PC-3 (cell line): ENCODE measurements around the gene GEMIN2. TPM values are rescaled to one million over a fixed set of nuclear protein-coding genes. Genes with fewer than 3 reads are reported as not detected.

Experiments
- ATAC-seq: fragments of 200-7000 bp; cut with Tn5 transposase; 2 replicates; pipeline ENCODE4 v1.9.1; 2020; ENCODE audit warnings: mild to moderate bottlenecking, moderate library complexity
- BruUV-seq: library from RNA; stranded (reverse); fragments of 400-500 nt; replicated peaks from 2 replicates; lab custom pipeline; 2021; lab: Mats Ljungman, UMichigan
- CTCF ChIA-PET: fragments of 300-600 bp; sonication (Branson Sonifier 250); formaldehyde crosslinking; loops from one replicate; lab custom pipeline; 2022; ENCODE audit warnings: antibody characterized with exemption; lab: Charles Lee
- POLR2A ChIA-PET: fragments of 300-600 bp; sonication (Branson Sonifier 250); formaldehyde crosslinking; loops from one replicate; lab custom pipeline; 2022; ENCODE audit warnings: antibody characterized with exemption; ENCODE audit not compliant: unreplicated experiment; lab: Charles Lee
- DNase-seq: peaks from one replicate; pipeline ENCODE4 v3.0.0-alpha.2; 2015
- H2AFZ ChIP-seq: fragments of 300-600 bp; sonication (generic); 2 replicates; pipeline ENCODE4 v1.6.0; 2016; ENCODE audit warnings: antibody characterized with exemption, low read length
- H3F3A ChIP-seq: fragments of 300-600 bp; sonication (generic); one replicate; pipeline ENCODE4 v1.6.0; 2017; ENCODE audit warnings: antibody characterized with exemption, low read length, control low read depth, mild to moderate bottlenecking; ENCODE audit not compliant: unreplicated experiment
- H3K27ac ChIP-seq: fragments of 300-600 bp; sonication (generic); 2 replicates; pipeline ENCODE4 v1.5.1; 2016; ENCODE audit warnings: mild to moderate bottlenecking, low read length
- H3K27me3 ChIP-seq: fragments of 300-600 bp; sonication (generic); 2 replicates; pipeline ENCODE4 v1.6.1; 2016; ENCODE audit warnings: low read length, mixed read lengths
- H3K36me3 ChIP-seq: fragments of 300-600 bp; sonication (generic); 2 replicates; pipeline ENCODE4 v1.6.1; 2016; ENCODE audit warnings: low read depth, mixed run types, low read length, mixed read lengths
- H3K4me1 ChIP-seq: fragments of 300-600 bp; sonication (generic); 2 replicates; pipeline ENCODE4 v1.5.1; 2016; ENCODE audit warnings: low read length; ENCODE audit not compliant: insufficient read depth
- H3K4me2 ChIP-seq: fragments of 300-600 bp; sonication (generic); 2 replicates; pipeline ENCODE4 v1.6.0; 2016; ENCODE audit warnings: low read length
- H3K4me3 ChIP-seq: fragments of 300-600 bp; sonication (generic); 2 replicates; pipeline ENCODE4 v1.5.1; 2016; ENCODE audit warnings: mild to moderate bottlenecking, low read length, mixed read lengths
- H3K79me2 ChIP-seq: fragments of 300-600 bp; sonication (generic); 2 replicates; pipeline ENCODE4 v1.6.1; 2017; ENCODE audit warnings: low read length, mixed read lengths
- H3K9ac ChIP-seq: fragments of 300-600 bp; sonication (generic); 2 replicates; pipeline ENCODE4 v1.6.0; 2016; ENCODE audit warnings: mild to moderate bottlenecking, low read length
- H3K9me2 ChIP-seq: fragments of 300-600 bp; sonication (generic); replicated peaks from 2 replicates; pipeline ENCODE4 v1.6.1; 2016; ENCODE audit warnings: mixed run types, low read length, mixed read lengths
- H3K9me3 ChIP-seq: fragments of 300-600 bp; sonication (generic); 2 replicates; pipeline ENCODE4 v1.6.1; 2016; ENCODE audit warnings: low read length, mixed read lengths
- H4K20me1 ChIP-seq: fragments of 300-600 bp; sonication (generic); 2 replicates; pipeline ENCODE4 v1.6.1; 2016; ENCODE audit warnings: low read length, mixed read lengths
- EZH2 ChIP-seq: fragments of 300-600 bp; sonication (generic); IDR thresholded peaks from one replicate; pipeline ENCODE4 v1.6.1; 2017; ENCODE audit warnings: antibody characterized with exemption, mild to moderate bottlenecking, low read length; ENCODE audit not compliant: unreplicated experiment
- EZH2phosphoT487 ChIP-seq: fragments of 300-600 bp; sonication (generic); IDR thresholded peaks from 2 replicates; pipeline ENCODE4 v1.6.1; 2018; ENCODE audit warnings: mild to moderate bottlenecking, antibody characterized with exemption, low read length, borderline replicate concordance
- intact Hi-C: fragments of 100-400 bp; cut with micrococcal nuclease; formaldehyde crosslinking; loops from 2 replicates; pipeline ENCODE4 v1.9.0; 2023
- total RNA-seq: library from RNA; depleted of rRNA; stranded (reverse); fragments of >200 nt; gene quantifications from 2 replicates; pipeline ENCODE4 v1.2.3, GENCODE V29; 2014
- TF ChIP-seq, protein P1 (sequence below): fragments of 300-600 bp; sonication (generic); conservative IDR thresholded peaks from 2 replicates; pipeline ENCODE4 v1.5.1; 2017; ENCODE audit warnings: antibody characterized with exemption, low read depth, mild to moderate bottlenecking, low read length

GEMIN2 gene
- total RNA-seq, 1 experiment from 2014 or later, result 48.1 TPM

DNA sequence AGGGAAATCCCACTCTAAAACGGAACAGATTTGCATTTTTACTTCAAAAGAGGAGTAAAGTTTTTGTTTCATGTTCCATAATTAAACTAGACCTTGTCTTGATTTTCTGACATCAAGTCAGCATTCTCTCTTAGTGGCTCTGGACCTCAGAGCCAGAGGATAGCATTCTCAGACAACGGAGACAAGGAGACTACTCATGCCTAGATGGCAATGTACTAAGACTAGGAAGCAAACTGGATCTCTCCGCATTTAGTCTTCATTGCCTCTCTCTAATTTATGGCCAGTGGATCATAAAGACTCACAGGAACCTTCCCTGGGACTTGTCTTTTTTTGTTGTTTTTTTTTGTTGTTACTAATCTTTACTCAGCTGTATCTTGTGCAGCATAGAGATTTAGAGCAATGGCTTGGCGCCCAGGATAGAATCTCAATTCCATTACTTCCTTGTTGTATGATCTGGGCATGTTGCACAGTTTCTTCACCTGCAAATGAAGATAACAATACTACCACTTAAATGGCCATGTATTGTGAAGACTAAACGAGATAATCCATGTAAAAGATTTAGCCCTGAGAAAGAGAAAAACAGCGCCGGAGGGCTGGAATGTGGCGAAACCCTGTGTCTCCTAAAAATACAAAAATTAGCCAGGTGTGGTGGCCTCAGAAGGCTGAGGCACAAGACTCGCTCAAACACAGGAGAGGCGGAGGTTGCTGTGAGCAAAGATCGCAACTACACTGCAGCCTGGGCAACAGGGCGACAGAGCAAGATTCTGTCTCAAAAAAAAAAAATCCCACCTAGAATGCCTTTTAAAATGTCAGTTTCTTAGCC lies 4.0 kb upstream of the GEMIN2 start:
- Histone ChIP-seq H3K4me3 (peak overlapping the region; percentile 16; the same call in 1 of the 2 replicates), H3K9me2 (no peaks in the 10 kb centered on the region), H3K9ac (no peak overlapping the region), H3K9me3 (no peaks in the 10 kb centered on the region), H3K4me2 (peak overlapping the region; percentile 59), H3K79me2 (peaks cover 9% of the 10 kb centered on the region), H3K36me3 (no peaks in the 10 kb centered on the region), H4K20me1 (no peaks in the 10 kb centered on the region), H3F3A (peaks cover 4% of the 10 kb centered on the region), H2AFZ (peak overlapping the region; percentile 79), H3K4me1 (peaks cover 13% of the 10 kb centered on the region), H3K27me3 (no peaks in the 10 kb centered on the region), H3K27ac (no peak overlapping the region)
- TF ChIP-seq, protein P1, sequence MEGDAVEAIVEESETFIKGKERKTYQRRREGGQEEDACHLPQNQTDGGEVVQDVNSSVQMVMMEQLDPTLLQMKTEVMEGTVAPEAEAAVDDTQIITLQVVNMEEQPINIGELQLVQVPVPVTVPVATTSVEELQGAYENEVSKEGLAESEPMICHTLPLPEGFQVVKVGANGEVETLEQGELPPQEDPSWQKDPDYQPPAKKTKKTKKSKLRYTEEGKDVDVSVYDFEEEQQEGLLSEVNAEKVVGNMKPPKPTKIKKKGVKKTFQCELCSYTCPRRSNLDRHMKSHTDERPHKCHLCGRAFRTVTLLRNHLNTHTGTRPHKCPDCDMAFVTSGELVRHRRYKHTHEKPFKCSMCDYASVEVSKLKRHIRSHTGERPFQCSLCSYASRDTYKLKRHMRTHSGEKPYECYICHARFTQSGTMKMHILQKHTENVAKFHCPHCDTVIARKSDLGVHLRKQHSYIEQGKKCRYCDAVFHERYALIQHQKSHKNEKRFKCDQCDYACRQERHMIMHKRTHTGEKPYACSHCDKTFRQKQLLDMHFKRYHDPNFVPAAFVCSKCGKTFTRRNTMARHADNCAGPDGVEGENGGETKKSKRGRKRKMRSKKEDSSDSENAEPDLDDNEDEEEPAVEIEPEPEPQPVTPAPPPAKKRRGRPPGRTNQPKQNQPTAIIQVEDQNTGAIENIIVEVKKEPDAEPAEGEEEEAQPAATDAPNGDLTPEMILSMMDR, result no peak
- TF ChIP-seq EZH2phosphoT487 (no peak), EZH2 (no peak)
- DNase-seq (no peak), ATAC-seq (no peak)
- intact Hi-C loops, result loop anchor here (5.0 to 10.0 kb wide), 2 partner anchors 122 to 185 kb away; partner anchors contain the start of gene MIA2
- POLR2A ChIA-PET, result no interaction called here
- CTCF ChIA-PET, result interaction anchor here (0.6 kb wide), 1 partner anchor 11 kb away, joined by 5 read pairs; no protein-coding TSS in a partner anchor
- no TSS peak for BruUV-seq

DNA sequence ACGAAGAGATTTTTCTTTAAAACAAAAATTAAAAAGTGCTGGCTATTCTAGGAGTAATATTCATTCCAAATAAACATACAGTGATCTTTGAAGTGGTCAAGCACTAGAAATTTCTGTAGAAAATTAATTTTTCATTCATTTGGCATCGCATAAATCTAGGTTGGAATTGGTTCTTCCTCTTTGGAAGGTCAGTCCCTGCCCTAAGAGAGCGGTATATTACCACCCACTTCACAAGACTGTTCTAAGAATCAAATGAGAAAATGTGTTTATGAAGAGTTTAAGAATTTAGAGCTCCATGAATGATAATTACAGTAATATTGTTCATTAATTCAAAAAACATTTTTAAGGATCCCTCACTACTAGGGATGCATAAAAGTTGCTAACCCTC lies 444 bp upstream of the GEMIN2 start:
- Histone ChIP-seq H3F3A (no peaks in the 10 kb centered on the region), H3K27ac (peak overlapping the region; percentile 56), H4K20me1 (no peaks in the 10 kb centered on the region), H3K4me2 (peak overlapping the region; percentile 97), H3K79me2 (peaks cover 22% of the 10 kb centered on the region), H3K9me2 (no peaks in the 10 kb centered on the region), H3K4me3 (peak overlapping the region; percentile 90), H2AFZ (peak overlapping the region; percentile 95), H3K36me3 (peaks cover 3% of the 10 kb centered on the region; the same call in 1 of the 2 replicates), H3K27me3 (no peaks in the 10 kb centered on the region), H3K9ac (peak overlapping the region; percentile 77), H3K9me3 (no peaks in the 10 kb centered on the region), H3K4me1 (peaks cover 15% of the 10 kb centered on the region)
- peak; percentile 20 for ATAC-seq
- ChIA-PET POLR2A (interaction anchor here (0.6 to 1.9 kb wide), 5 partner anchors 9 to 176 kb away, joined by 5 to 17 read pairs (median 7); partner anchors contain the start of genes SEC23A and TRAPPC6B), CTCF (interaction anchor here (0.5 to 1.0 kb wide), 3 partner anchors 53 to 108 kb away, joined by 3 to 6 read pairs (median 3); partner anchors contain the start of gene TRAPPC6B)
- intact Hi-C loops, result loop anchor here (2.0 kb wide), 2 partner anchors 57 to 313 kb away; partner anchors contain the start of gene TRAPPC6B
- TF ChIP-seq, protein P1, result no peak
- no peak for TF ChIP-seq EZH2phosphoT487
- no peak for TF ChIP-seq EZH2
- no peak for DNase-seq
- BruUV-seq, result TSS peak; percentile 92
